Upper lobe of right lung (tissue), 1 donor: ENCODE data around the gene NCR3LG1. TPM values are rescaled to one million over a fixed set of nuclear protein-coding genes. Genes with fewer than 3 reads are reported as not detected.
"Not testable (repeated sequence)": the region's sequence is repeated elsewhere in the genome, so short reads cannot be mapped to it uniquely, and the experiment has no call there.

ENCODE experiments used
- ATAC-seq: fragments of 200-7000 bp; cut with Tn5 transposase; one replicate; pipeline ENCODE4 v1.9.1; 2020; ENCODE audit warnings: mild to moderate bottlenecking, moderate library complexity
- DNase-seq: peaks from one replicate; pipeline ENCODE4 v3.0.0-alpha.2; 2020
- H3K27ac ChIP-seq: fragments of 200-600 bp; one replicate; pipeline ENCODE4 v1.8.0; 2022
- H3K27me3 ChIP-seq: fragments of 200-600 bp; one replicate; pipeline ENCODE4 v1.8.0; 2022; ENCODE audit warnings: mild to moderate bottlenecking
- H3K36me3 ChIP-seq: fragments of 200-600 bp; one replicate; pipeline ENCODE4 v1.8.0; 2022
- H3K4me1 ChIP-seq: fragments of 200-600 bp; one replicate; pipeline ENCODE4 v1.8.0; 2022
- H3K4me3 ChIP-seq: fragments of 200-600 bp; one replicate; pipeline ENCODE4 v1.8.0; 2022; ENCODE audit warnings: mild to moderate bottlenecking
- H3K9me3 ChIP-seq: fragments of 200-600 bp; one replicate; pipeline ENCODE4 v1.8.0; 2022
- CTCF ChIP-seq: fragments of 200-600 bp; IDR thresholded peaks from one replicate; pipeline ENCODE4 v1.8.0; 2022; ENCODE audit warnings: antibody characterized with exemption
- intact Hi-C: fragments of 100-400 bp; cut with DNase I; formaldehyde crosslinking; loops from one replicate; pipeline ENCODE4 v1.11.0; 2022
- total RNA-seq: library from RNA; stranded (reverse); fragmentation: NEBNext Ultra II Directional; extraction: Animal tissue kit (Norgen Biotek cat#: 25700); gene quantifications from one replicate; pipeline ENCODE4 v1.2.1, GENCODE V29; 2021
- donor health status: DM: no; HTN: yes; CAD: no; lungs with severe emphysema.

The NCR3LG1 gene
- total RNA-seq, 1 donor from 2014 or later = 5.6 TPM

- no peak overlapping the region for H3K4me3 ChIP-seq
- no peaks in the 10 kb centered on the region for H3K36me3 ChIP-seq
- no peak for TF ChIP-seq CTCF
- no peak overlapping the region for H3K27ac ChIP-seq
- H3K27me3 ChIP-seq = peaks cover 7% of the 10 kb centered on the region
- DNase-seq (no peak), ATAC-seq (no peak)
- intact Hi-C loops = no loop called here
- no peaks in the 10 kb centered on the region for H3K4me1 ChIP-seq
- no peaks in the 10 kb centered on the region for H3K9me3 ChIP-seq
Observed at GRCh38 chr11:17423533-17424310, 72.1 kb downstream of the NCR3LG1 start.

- H3K4me3 ChIP-seq, H3K27me3 ChIP-seq, H3K9me3 ChIP-seq, intact Hi-C loops, H3K4me1 ChIP-seq, H3K36me3 ChIP-seq, H3K27ac ChIP-seq, DNase-seq, ATAC-seq: not testable (repeated sequence)
Observed at GRCh38 chr11:17426233-17426632, 74.6 kb downstream of the NCR3LG1 start.

Other genes starting within 250 kb of the NCR3LG1 start
- 96.8 TPM for gene PIK3C2A, start 143.8 kb upstream of the NCR3LG1 start, total RNA-seq
- 69.4 TPM for gene NUCB2, start 75.1 kb upstream of the NCR3LG1 start, total RNA-seq
- 6.3 TPM for gene KCNJ11, start 36.9 kb downstream of the NCR3LG1 start, total RNA-seq
- gene ABCC8, start 125.0 kb downstream of the NCR3LG1 start, total RNA-seq = 4.7 TPM
- gene USH1C, start 192.6 kb downstream of the NCR3LG1 start, total RNA-seq = not detected
- gene OTOG, start 195.5 kb downstream of the NCR3LG1 start, total RNA-seq = not detected